ENCODE measurements around the gene LDLR. TPM values are rescaled to one million over a fixed set of nuclear protein-coding genes. Genes with fewer than 3 reads are reported as not detected.
"Not testable (repeated sequence)": the region's sequence is repeated elsewhere in the genome, so short reads cannot be mapped to it uniquely, and the experiment has no call there.

LDLR gene
- total and polyA plus RNA-seq, 2 donors from 2014 or later: 17.6 to 42.4 TPM

DNA sequence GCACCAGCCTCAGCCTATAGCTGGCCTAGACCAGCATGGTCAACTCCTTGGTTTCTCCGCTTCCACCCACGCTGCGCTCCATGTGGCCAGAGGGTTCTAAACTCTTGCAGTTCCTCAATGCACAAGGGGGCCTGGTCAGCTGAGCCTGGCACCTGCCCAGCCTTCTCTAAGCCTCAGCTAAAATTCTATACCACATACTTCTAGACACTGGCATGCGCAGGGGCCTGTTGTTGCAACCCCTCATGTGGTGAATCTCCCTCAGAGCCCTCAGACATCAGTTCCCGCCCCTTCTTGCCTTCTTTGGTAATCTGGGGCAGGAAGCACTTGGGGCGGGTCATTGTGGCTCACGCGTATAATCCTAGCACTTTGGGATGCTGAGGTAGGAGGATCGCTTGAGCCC lies 19.7 kb upstream of the LDLR start:
- no peak for FAIRE-seq
- intact Hi-C loops (cut with DNase I): no loop called here

DNA sequence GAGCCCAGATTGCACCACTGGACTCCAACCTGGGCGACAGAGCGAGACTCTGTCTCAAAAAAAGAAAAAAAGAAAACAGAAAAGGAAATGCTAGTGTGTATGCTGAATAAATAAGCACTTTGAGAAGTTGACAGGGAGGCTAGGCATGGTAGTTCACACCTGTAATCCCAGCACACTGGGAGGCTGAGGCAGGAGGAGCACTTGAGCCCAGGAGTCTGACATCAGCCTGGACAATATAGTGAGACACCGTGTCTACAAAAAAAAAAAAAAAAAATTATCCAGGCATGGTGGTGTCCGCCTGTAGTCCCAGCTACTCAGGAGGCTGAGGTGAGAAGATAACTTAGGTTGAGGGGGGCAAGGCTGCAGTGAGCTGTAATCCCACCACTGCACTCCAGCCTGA lies 19.1 kb upstream of the LDLR start:
- peaks cover 0 to 3% (median 3%) of the 10 kb centered on the region in 3 donors for H3K36me3 ChIP-seq (ENCODE audit: control insufficient read depth in 2 of 3, insufficient read depth in 3 of 3, low read length in 3 of 3)
- no peaks in the 10 kb centered on the region for H3K9me3 ChIP-seq (ENCODE audit: control insufficient read depth in 2 of 3, insufficient read depth in 1 of 3, low read length in 3 of 3)
- no peaks in the 10 kb centered on the region for H3K27me3 ChIP-seq (ENCODE audit: control insufficient read depth, insufficient read depth, low read length)
- TF ChIP-seq, protein P1, sequence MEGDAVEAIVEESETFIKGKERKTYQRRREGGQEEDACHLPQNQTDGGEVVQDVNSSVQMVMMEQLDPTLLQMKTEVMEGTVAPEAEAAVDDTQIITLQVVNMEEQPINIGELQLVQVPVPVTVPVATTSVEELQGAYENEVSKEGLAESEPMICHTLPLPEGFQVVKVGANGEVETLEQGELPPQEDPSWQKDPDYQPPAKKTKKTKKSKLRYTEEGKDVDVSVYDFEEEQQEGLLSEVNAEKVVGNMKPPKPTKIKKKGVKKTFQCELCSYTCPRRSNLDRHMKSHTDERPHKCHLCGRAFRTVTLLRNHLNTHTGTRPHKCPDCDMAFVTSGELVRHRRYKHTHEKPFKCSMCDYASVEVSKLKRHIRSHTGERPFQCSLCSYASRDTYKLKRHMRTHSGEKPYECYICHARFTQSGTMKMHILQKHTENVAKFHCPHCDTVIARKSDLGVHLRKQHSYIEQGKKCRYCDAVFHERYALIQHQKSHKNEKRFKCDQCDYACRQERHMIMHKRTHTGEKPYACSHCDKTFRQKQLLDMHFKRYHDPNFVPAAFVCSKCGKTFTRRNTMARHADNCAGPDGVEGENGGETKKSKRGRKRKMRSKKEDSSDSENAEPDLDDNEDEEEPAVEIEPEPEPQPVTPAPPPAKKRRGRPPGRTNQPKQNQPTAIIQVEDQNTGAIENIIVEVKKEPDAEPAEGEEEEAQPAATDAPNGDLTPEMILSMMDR (IDR thresholded peaks at IDR 0.05; ENCODE audit: borderline replicate concordance, extremely low read depth, insufficient read depth): no peak
- intact Hi-C loops (cut with DNase I): no loop called here
- H3K27ac ChIP-seq (ENCODE audit: low read depth in 2 of 2, low read length in 2 of 2): no peak overlapping the region
- H3K4me1 ChIP-seq (ENCODE audit: control insufficient read depth in 2 of 3, insufficient read depth in 2 of 3, low read depth in 1 of 3, low read length in 3 of 3): no peaks in the 10 kb centered on the region
- DNase-seq: no peak
- no peak for FAIRE-seq
- no peak overlapping the region for H3K9ac ChIP-seq (ENCODE audit: low read length in 3 of 3)
- no peak overlapping the region for H3K4me3 ChIP-seq (ENCODE audit: low read length in 3 of 3)

More for the DNA sequence above, 19.7 kb upstream of the LDLR start:
- Histone ChIP-seq H3K27ac (ENCODE audit: low read depth in 2 of 2, low read length in 2 of 2) (no peak overlapping the region), H3K9me3 (ENCODE audit: control insufficient read depth in 2 of 3, insufficient read depth in 1 of 3, low read length in 3 of 3) (no peaks in the 10 kb centered on the region), H3K4me3 (ENCODE audit: low read length in 3 of 3) (no peak overlapping the region), H3K36me3 (ENCODE audit: control insufficient read depth in 2 of 3, insufficient read depth in 3 of 3, low read length in 3 of 3) (peaks cover 0 to 3% (median 3%) of the 10 kb centered on the region in 3 donors), H3K4me1 (ENCODE audit: control insufficient read depth in 2 of 3, insufficient read depth in 2 of 3, low read depth in 1 of 3, low read length in 3 of 3) (no peaks in the 10 kb centered on the region), H3K27me3 (ENCODE audit: control insufficient read depth, insufficient read depth, low read length) (no peaks in the 10 kb centered on the region), H3K9ac (ENCODE audit: low read length in 3 of 3) (no peak overlapping the region)
- no peak for DNase-seq
- TF ChIP-seq, protein P1 (IDR thresholded peaks at IDR 0.05; ENCODE audit: borderline replicate concordance, extremely low read depth, insufficient read depth): no peak

DNA sequence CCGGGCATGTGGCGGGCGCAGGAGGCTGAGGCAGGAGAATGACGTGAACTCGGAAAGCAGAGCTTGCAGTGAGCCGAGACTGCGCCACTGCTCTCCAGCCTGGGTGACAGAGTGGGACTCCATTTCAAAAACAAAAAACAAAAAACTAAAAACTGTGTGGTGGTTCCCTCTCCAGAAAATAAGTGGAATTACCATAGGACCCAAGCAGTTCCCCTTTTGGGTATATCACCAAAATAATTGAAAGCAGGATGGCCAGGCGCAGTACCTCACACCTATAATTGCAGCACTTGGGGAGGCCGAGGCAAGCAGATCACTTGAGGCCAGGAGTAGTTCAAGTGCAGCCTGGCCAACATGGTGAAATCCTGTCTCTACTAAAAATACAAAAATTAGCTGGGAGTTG lies 15.7 kb upstream of the LDLR start:
- TF ChIP-seq, protein P1 (IDR thresholded peaks at IDR 0.05; ENCODE audit: borderline replicate concordance, extremely low read depth, insufficient read depth): no peak
- FAIRE-seq: no peak
- H3K9me3 ChIP-seq (ENCODE audit: control insufficient read depth in 2 of 3, insufficient read depth in 1 of 3, low read length in 3 of 3): no peaks in the 10 kb centered on the region
- H3K9ac ChIP-seq (ENCODE audit: low read length in 3 of 3): no peak overlapping the region
- intact Hi-C loops (cut with DNase I): no loop called here
- no peak overlapping the region for H3K4me3 ChIP-seq (ENCODE audit: low read length in 3 of 3)
- H3K36me3 ChIP-seq (ENCODE audit: control insufficient read depth in 2 of 3, insufficient read depth in 3 of 3, low read length in 3 of 3): no peaks in the 10 kb centered on the region
- H3K27me3 ChIP-seq (ENCODE audit: control insufficient read depth, insufficient read depth, low read length): no peaks in the 10 kb centered on the region
- DNase-seq: no peak
- no peak overlapping the region for H3K27ac ChIP-seq (ENCODE audit: low read depth in 2 of 2, low read length in 2 of 2)
- no peaks in the 10 kb centered on the region for H3K4me1 ChIP-seq (ENCODE audit: control insufficient read depth in 2 of 3, insufficient read depth in 2 of 3, low read depth in 1 of 3, low read length in 3 of 3)

DNA sequence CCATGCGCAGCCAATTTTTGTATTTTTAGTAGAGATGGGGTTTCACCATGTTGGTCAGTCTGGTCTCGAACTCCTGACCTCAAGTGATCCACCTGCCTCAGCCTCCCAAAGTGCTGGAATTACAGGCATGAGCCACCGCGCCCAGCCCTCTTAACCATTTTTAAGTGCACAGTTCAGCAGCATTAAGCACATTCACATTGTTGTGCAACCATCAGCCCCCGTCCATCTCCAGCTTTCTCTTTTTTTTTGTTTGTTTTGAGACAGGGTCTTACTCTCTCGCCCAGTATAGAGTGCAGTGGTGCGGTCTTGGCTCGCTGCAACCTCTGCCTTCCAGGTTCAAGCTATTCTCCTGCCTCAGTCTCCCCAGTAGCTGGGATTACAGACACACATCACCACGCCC lies 12.5 kb upstream of the LDLR start:
- DNase-seq; H3K27me3 ChIP-seq (ENCODE audit: control insufficient read depth, insufficient read depth, low read length); H3K36me3 ChIP-seq (ENCODE audit: control insufficient read depth in 2 of 3, insufficient read depth in 3 of 3, low read length in 3 of 3); H3K9me3 ChIP-seq (ENCODE audit: control insufficient read depth in 2 of 3, insufficient read depth in 1 of 3, low read length in 3 of 3); H3K9ac ChIP-seq (ENCODE audit: low read length in 3 of 3); H3K27ac ChIP-seq (ENCODE audit: low read depth in 2 of 2, low read length in 2 of 2); FAIRE-seq; intact Hi-C loops (cut with DNase I); H3K4me3 ChIP-seq (ENCODE audit: low read length in 3 of 3); H3K4me1 ChIP-seq (ENCODE audit: control insufficient read depth in 2 of 3, insufficient read depth in 2 of 3, low read depth in 1 of 3, low read length in 3 of 3): not testable (repeated sequence)
